ENCODE measurements around the gene BAD.
"Not testable (repeated sequence)": the region's sequence is repeated elsewhere in the genome, so short reads cannot be mapped to it uniquely, and the experiment has no call there.

BAD gene

GRCh38 chr11:64284048-64284961, at the start of gene BAD:
TSS of gene BAD (minus strand) at chr11:64284665. CDS start at chr11:64284368, 297 bp downstream.
- DNase-seq (ENCODE audit: low read depth in 2 of 3, low spot score in 2 of 3): peak; percentile 79 to 91 (median 84)

GRCh38 chr11:64333556-64333955, 49.1 kb upstream of the BAD start:
- DNase-seq (ENCODE audit: low read depth in 2 of 3, low spot score in 2 of 3): no peak

- DNase-seq (ENCODE audit: low read depth in 2 of 3, low spot score in 2 of 3): peak; percentile 65 to 75 (median 65)
These were observed 47.3 kb upstream of the BAD start for GRCh38 chr11:64331569-64332371.

GRCh38 chr11:64330888-64331287, 46.4 kb upstream of the BAD start:
- DNase-seq (ENCODE audit: low read depth in 2 of 3, low spot score in 2 of 3): no peak

GRCh38 chr11:64327993-64328392, 43.5 kb upstream of the BAD start:
- no peak for DNase-seq (ENCODE audit: low read depth in 2 of 3, low spot score in 2 of 3)

- no peak for DNase-seq (ENCODE audit: low read depth in 2 of 3, low spot score in 2 of 3)
These were observed 42.9 kb upstream of the BAD start for GRCh38 chr11:64327375-64327774.

GRCh38 chr11:64324692-64325469, 40.4 kb upstream of the BAD start:
- no peak for DNase-seq (ENCODE audit: low read depth in 2 of 3, low spot score in 2 of 3)

GRCh38 chr11:64323984-64324383, 39.5 kb upstream of the BAD start:
- DNase-seq (ENCODE audit: low read depth in 2 of 3, low spot score in 2 of 3): not testable (repeated sequence)

- no peak for DNase-seq (ENCODE audit: low read depth in 2 of 3, low spot score in 2 of 3)
These were observed 38.9 kb upstream of the BAD start for GRCh38 chr11:64323373-64323772.

GRCh38 chr11:64322925-64323260, 38.4 kb upstream of the BAD start:
- DNase-seq (ENCODE audit: low read depth in 2 of 3, low spot score in 2 of 3): no peak

GRCh38 chr11:64321533-64321932, 37.1 kb upstream of the BAD start:
- DNase-seq (ENCODE audit: low read depth in 2 of 3, low spot score in 2 of 3): no peak

- no peak for DNase-seq (ENCODE audit: low read depth in 2 of 3, low spot score in 2 of 3)
These were observed 36.6 kb upstream of the BAD start for GRCh38 chr11:64321026-64321425.

- no peak for DNase-seq (ENCODE audit: low read depth in 2 of 3, low spot score in 2 of 3)
These were observed 36.1 kb upstream of the BAD start for GRCh38 chr11:64320556-64320955.

GRCh38 chr11:64318766-64319761, 34.6 kb upstream of the BAD start:
- DNase-seq (ENCODE audit: low read depth in 2 of 3, low spot score in 2 of 3): no peak

GRCh38 chr11:64317961-64318765, 33.7 kb upstream of the BAD start, which contains the start of gene PRDX5:
TSS of gene PRDX5 (plus strand) at chr11:64318121. CDS start at chr11:64318216, 95 bp downstream.
- peak; percentile 79 to 95 (median 89) for DNase-seq (ENCODE audit: low read depth in 2 of 3, low spot score in 2 of 3)

- DNase-seq (ENCODE audit: low read depth in 2 of 3, low spot score in 2 of 3): peak; percentile 79 to 91 (median 84)
These were observed 33.0 kb upstream of the BAD start, which contains the start of gene TRMT112 for GRCh38 chr11:64317325-64317960. TSS of gene TRMT112 (minus strand) at chr11:64317559. CDS start at chr11:64317526, 33 bp downstream.

- DNase-seq (ENCODE audit: low read depth in 2 of 3, low spot score in 2 of 3): no peak
These were observed 32.3 kb upstream of the BAD start for GRCh38 chr11:64316672-64317324.

Data from activated CD8-positive, alpha-beta memory T cell treated with anti-CD3 and anti-CD28 coated beads for 48 hours (primary cell).